ENCODE data around the gene DNM3. TPM values are rescaled to one million over a fixed set of nuclear protein-coding genes. Genes with fewer than 3 reads are reported as not detected.
A peak's percentile ranks its signal among the peaks of the same experiment; 100 is the strongest.

Gene DNM3
- total RNA-seq, 1 donor from 2014 or later = 4.7 TPM

- Mint-ChIP-seq H3K36me3 (ENCODE audit: low read depth, unreplicated experiment) (no peaks in the 10 kb centered on the region), H3K4me1 (ENCODE audit: low read depth, unreplicated experiment) (peaks cover 2% of the 10 kb centered on the region), H3K4me3 (ENCODE audit: unreplicated experiment) (no peak overlapping the region), H3K27me3 (ENCODE audit: low read depth, unreplicated experiment) (no peaks in the 10 kb centered on the region), H3K27ac (ENCODE audit: unreplicated experiment) (no peak overlapping the region), H3K9me3 (ENCODE audit: unreplicated experiment) (no peaks in the 10 kb centered on the region)
- H3K4me1 ChIP-seq (ENCODE audit: insufficient read depth, low read length) = no peaks in the 10 kb centered on the region
- no peaks in the 10 kb centered on the region for H3K79me2 ChIP-seq (ENCODE audit: insufficient read depth, low read length)
- DNase-seq (ENCODE audit: low read depth) = no peak
- TF ChIP-seq CTCF (IDR thresholded peaks at IDR 0.05; ENCODE audit: insufficient read depth, low read depth, low read length) (no peak), EZH2 (IDR thresholded peaks at IDR 0.05; ENCODE audit: insufficient read depth, low read length) (no peak)
- H4K20me1 ChIP-seq (ENCODE audit: insufficient read depth, low read length) = peaks cover 4% of the 10 kb centered on the region
- no peaks in the 10 kb centered on the region for H3K36me3 ChIP-seq (ENCODE audit: insufficient read depth, low read length)
- no peaks in the 10 kb centered on the region for H3K9me3 ChIP-seq (ENCODE audit: insufficient read depth, low read depth, low read length)
- no peak overlapping the region for H2AFZ ChIP-seq (ENCODE audit: low read depth, low read length)
- H3K27me3 ChIP-seq (ENCODE audit: insufficient read depth, low read length) = no peaks in the 10 kb centered on the region
- FAIRE-seq = no peak
- H3K9ac ChIP-seq (ENCODE audit: low read length) = no peak overlapping the region
- H3K4me3 ChIP-seq (ENCODE audit: insufficient read depth, low read depth, low read length) = no peak overlapping the region
- H3K27ac ChIP-seq (ENCODE audit: low read depth, low read length) = no peak overlapping the region
- H3K4me2 ChIP-seq (ENCODE audit: low read length) = no peak overlapping the region
Observed at GRCh38 chr1:172427191-172427590, 585.9 kb downstream of the DNM3 start.

GRCh38 chr1:172429331-172430127 lies 588.2 kb downstream of the DNM3 start:
- H3K9me3 ChIP-seq (ENCODE audit: insufficient read depth, low read depth, low read length) = no peaks in the 10 kb centered on the region
- DNase-seq (ENCODE audit: low read depth) = peak; percentile 55
- H3K36me3 ChIP-seq (ENCODE audit: insufficient read depth, low read length) = no peaks in the 10 kb centered on the region
- H3K27ac ChIP-seq (ENCODE audit: low read depth, low read length) = no peak overlapping the region
- Mint-ChIP-seq H3K4me3 (ENCODE audit: unreplicated experiment) (no peak overlapping the region), H3K27me3 (ENCODE audit: low read depth, unreplicated experiment) (no peaks in the 10 kb centered on the region), H3K9me3 (ENCODE audit: unreplicated experiment) (peaks cover 2% of the 10 kb centered on the region), H3K4me1 (ENCODE audit: low read depth, unreplicated experiment) (peaks cover 2% of the 10 kb centered on the region), H3K27ac (ENCODE audit: unreplicated experiment) (no peak overlapping the region), H3K36me3 (ENCODE audit: low read depth, unreplicated experiment) (no peaks in the 10 kb centered on the region)
- H3K4me3 ChIP-seq (ENCODE audit: insufficient read depth, low read depth, low read length) = no peak overlapping the region
- H3K4me1 ChIP-seq (ENCODE audit: insufficient read depth, low read length) = no peaks in the 10 kb centered on the region
- H3K4me2 ChIP-seq (ENCODE audit: low read length) = no peak overlapping the region
- H2AFZ ChIP-seq (ENCODE audit: low read depth, low read length) = no peak overlapping the region
- FAIRE-seq = peak; percentile 49
- peaks cover 4% of the 10 kb centered on the region for H4K20me1 ChIP-seq (ENCODE audit: insufficient read depth, low read length)
- no peak overlapping the region for H3K9ac ChIP-seq (ENCODE audit: low read length)
- no peaks in the 10 kb centered on the region for H3K27me3 ChIP-seq (ENCODE audit: insufficient read depth, low read length)
- TF ChIP-seq CTCF (IDR thresholded peaks at IDR 0.05; ENCODE audit: insufficient read depth, low read depth, low read length) = peak; percentile 79
- TF ChIP-seq EZH2 (IDR thresholded peaks at IDR 0.05; ENCODE audit: insufficient read depth, low read length) = no peak
- no peaks in the 10 kb centered on the region for H3K79me2 ChIP-seq (ENCODE audit: insufficient read depth, low read length)

- no peaks in the 10 kb centered on the region for H3K4me1 ChIP-seq (ENCODE audit: insufficient read depth, low read length)
- no peaks in the 10 kb centered on the region for H3K79me2 ChIP-seq (ENCODE audit: insufficient read depth, low read length)
- Mint-ChIP-seq H3K36me3 (ENCODE audit: low read depth, unreplicated experiment) (no peaks in the 10 kb centered on the region), H3K27me3 (ENCODE audit: low read depth, unreplicated experiment) (no peaks in the 10 kb centered on the region), H3K4me1 (ENCODE audit: low read depth, unreplicated experiment) (peaks cover 2% of the 10 kb centered on the region), H3K9me3 (ENCODE audit: unreplicated experiment) (peaks cover 2% of the 10 kb centered on the region), H3K4me3 (ENCODE audit: unreplicated experiment) (no peak overlapping the region), H3K27ac (ENCODE audit: unreplicated experiment) (no peak overlapping the region)
- no peaks in the 10 kb centered on the region for H3K9me3 ChIP-seq (ENCODE audit: insufficient read depth, low read depth, low read length)
- no peak overlapping the region for H3K4me2 ChIP-seq (ENCODE audit: low read length)
- H3K9ac ChIP-seq (ENCODE audit: low read length) = no peak overlapping the region
- peaks cover 4% of the 10 kb centered on the region for H4K20me1 ChIP-seq (ENCODE audit: insufficient read depth, low read length)
- H2AFZ ChIP-seq (ENCODE audit: low read depth, low read length) = no peak overlapping the region
- FAIRE-seq (no peak), DNase-seq (ENCODE audit: low read depth) (no peak)
- no peaks in the 10 kb centered on the region for H3K36me3 ChIP-seq (ENCODE audit: insufficient read depth, low read length)
- no peak overlapping the region for H3K27ac ChIP-seq (ENCODE audit: low read depth, low read length)
- H3K27me3 ChIP-seq (ENCODE audit: insufficient read depth, low read length) = no peaks in the 10 kb centered on the region
- TF ChIP-seq EZH2 (IDR thresholded peaks at IDR 0.05; ENCODE audit: insufficient read depth, low read length) = no peak
- TF ChIP-seq CTCF (IDR thresholded peaks at IDR 0.05; ENCODE audit: insufficient read depth, low read depth, low read length) = no peak
- no peak overlapping the region for H3K4me3 ChIP-seq (ENCODE audit: insufficient read depth, low read depth, low read length)
Observed at GRCh38 chr1:172430128-172430454, 588.8 kb downstream of the DNM3 start.
